Smooth muscle cell of the coronary artery (primary cell): ENCODE measurements around the gene SSPN. TPM values are rescaled to one million over a fixed set of nuclear protein-coding genes. Genes with fewer than 3 reads are reported as not detected.

Experiments used
- total RNA-seq: library from RNA; depleted of rRNA; stranded (reverse); fragments of >200 nt; gene quantifications from 2 replicates; pipeline ENCODE4 v1.2.3, GENCODE V29; 2014; ENCODE audit warnings: low replicate concordance

Gene SSPN
- 4.7 and 9.0 TPM in 2 replicates for total RNA-seq

DNA sequence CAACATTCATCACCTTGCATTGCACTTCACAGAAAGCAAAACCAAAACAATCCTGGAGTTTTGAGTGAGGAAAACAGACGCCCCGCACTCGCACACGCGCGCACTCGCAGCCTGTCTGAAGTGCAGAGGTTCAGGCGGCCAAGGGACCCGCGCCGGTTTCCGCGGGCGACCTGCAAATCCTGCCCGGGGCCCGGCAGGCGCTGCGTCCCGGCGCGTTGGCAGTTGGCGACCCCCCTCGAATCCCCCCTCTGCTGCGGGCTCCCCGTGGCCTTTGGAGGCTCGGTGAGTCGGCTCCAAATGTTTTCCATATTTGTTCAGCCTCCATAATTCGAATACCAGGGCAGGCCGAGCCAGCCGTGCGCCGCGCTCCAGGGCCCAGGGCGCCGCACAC lies at the start of gene SSPN:
TSS of gene SSPN (plus strand) at position 324 of the 391 bp plus-strand sequence. CDS start 100 bp downstream, outside the sequence.

Other genes with a start within 250 kb of the SSPN start
- gene RASSF8, start 236.9 kb upstream of the SSPN start, total RNA-seq = 73.4 and 109 TPM in 2 replicates
- gene BHLHE41, start 70.5 kb upstream of the SSPN start, total RNA-seq = 0.70 and 3.2 TPM in 2 replicates